Heart left ventricle (tissue), 16 donors: ENCODE measurements around the gene SOX11. TPM values are rescaled to one million over a fixed set of nuclear protein-coding genes. Genes with fewer than 3 reads are reported as not detected.

ENCODE experiments used
- ATAC-seq, 4 donors: fragments of 200-7000 bp; cut with Tn5 transposase; one replicate each; pipeline ENCODE4 v1.9.1; 2020 to 2022; ENCODE audit warnings: moderate library complexity in 4 of 4, mild to moderate bottlenecking in 3 of 4, moderate number of reproducible peaks in 1 of 4
- DNase-seq, 5 donors: peaks; one replicate each; pipeline ENCODE4 v3.0.0-alpha.2; 2020
- H3K27ac ChIP-seq, 12 donors: fragments of 200-600 bp; sonication (generic) in 4 of 12; one replicate each; pipeline versions ENCODE4 v1.5.0 to v1.8.0; 2016 to 2022; ENCODE audit warnings: mild to moderate bottlenecking in 2 of 12
- H3K27me3 ChIP-seq, 9 donors: fragments of 200-600 bp; sonication (generic) in 2 of 9; one replicate each; pipeline versions ENCODE4 v1.5.1 to v1.8.0; 2016 to 2022; ENCODE audit warnings: mild to moderate bottlenecking in 3 of 9
- H3K36me3 ChIP-seq, 9 donors: fragments of 200-600 bp; sonication (generic) in 2 of 9; one replicate each; pipeline versions ENCODE4 v1.5.0 to v1.8.0; 2018 to 2022; ENCODE audit warnings: mild to moderate bottlenecking in 2 of 9
- H3K4me1 ChIP-seq, 12 donors: fragments of 200-600 bp; sonication (generic) in 4 of 12; one replicate each; pipeline versions ENCODE4 v1.5.0 to v1.8.0; 2016 to 2022; ENCODE audit warnings: mild to moderate bottlenecking in 3 of 12
- H3K4me3 ChIP-seq, 12 donors: fragments of 200-600 bp; sonication (generic) in 4 of 12; one replicate each; pipeline versions ENCODE4 v1.5.0 to v1.8.0; 2017 to 2022; ENCODE audit warnings: mild to moderate bottlenecking in 9 of 12, moderate library complexity in 4 of 12
- H3K9me3 ChIP-seq, 12 donors: fragments of 200-600 bp; sonication (generic) in 4 of 12; one replicate each; pipeline versions ENCODE4 v1.5.0 to v1.8.0; 2016 to 2022; ENCODE audit warnings: mild to moderate bottlenecking in 1 of 12
- POLR2A ChIP-seq, 2 donors: fragments of 450-650 bp; IDR thresholded peaks; one replicate each; pipeline ENCODE4 v1.6.1; 2017; ENCODE audit warnings: antibody characterized with exemption in 2 of 2, mild to moderate bottlenecking in 2 of 2, moderate library complexity in 2 of 2
- WGBS, 4 donors: extraction: QIAGEN DNeasy Blood & Tissue Kit in 2 of 4; methylation state at CpG; one replicate each; pipeline versions ENCODE4 v1.1.5 to v1.1.7; 2013 to 2018; 5-methylcytosine and 5-hydroxymethylcytosine counted together
- intact Hi-C, 10 donors: fragments of 100-400 bp; cut with DNase I; formaldehyde crosslinking; loops; one replicate each; pipeline versions ENCODE4 v1.11.1 to v1.14.2; 2022
- polyA plus RNA-seq, 2 donors: library from polyadenylated mRNA; stranded (reverse); fragments of 200-250 nt; gene quantifications; one replicate each; pipeline ENCODE4 v1.2.3, GENCODE V29; 2013
- total RNA-seq, 9 donors: library from RNA; depleted of rRNA in 2 of 9; stranded (reverse); fragments of >200 nt in 2 of 9; fragmentation: NEBNext Ultra II Directional in 3 of 9; extraction: Animal tissue kit (Norgen Biotek cat#: 25700) in 3 of 9; gene quantifications; one replicate each; pipeline versions ENCODE4 v1.1.0 to v1.2.4, GENCODE V29; 2016 to 2023
- TF ChIP-seq, protein P1 (sequence below), 12 donors: fragments of 200-600 bp; sonication (generic) in 4 of 12; IDR thresholded peaks; one replicate each; pipeline versions ENCODE4 v1.5.0 to v1.8.0; 2018 to 2022; ENCODE audit warnings: antibody characterized with exemption in 12 of 12, mild to moderate bottlenecking in 5 of 12
- donor health status: ischemic (EF 13 %, LVEDD 7.1; RV severe dilation, severe dysfunction).
- donor health status: healthy with polysubstance abuse.
- donor health status: DM: no; HTN: yes; CAD: no.
- donor health status: DM: no; HTN: no; CAD: no.
- donor health status: ischemic (EF 25% LVEDD 6.9; RV normal size, moderate dysfunction).
- donor health status: ischemic (EF 25% LVEDD 5.7; RV mildly dilated, moderate dysfunction).
- donor health status: healthy.
- donor health status: DM: yes; HTN: yes; CAD: no.
- donor health status: ischemic (EF 35%, LVEDD 5.7; RV mildly dilated, moderate dysfunction).
- donor health status: nonischemic (EF 11% LVEDD 7.7; RV severe dilation, severe dysfunction).
- donor health status: DM: yes; HTN: yes; CAD: no.
- donor health status: PGD.
- donor health status: ischemic (EF 29% LVEDD 5.4; RV normal size, mild dysfunction).
- donor health status: nonischemic (EF 23%, LVEDD 6.1; RV moderate dilation, normal function).

Gene SOX11
- total and polyA plus RNA-seq, 11 donors: 0.48 to 5.6 (median 1.3) TPM

DNA sequence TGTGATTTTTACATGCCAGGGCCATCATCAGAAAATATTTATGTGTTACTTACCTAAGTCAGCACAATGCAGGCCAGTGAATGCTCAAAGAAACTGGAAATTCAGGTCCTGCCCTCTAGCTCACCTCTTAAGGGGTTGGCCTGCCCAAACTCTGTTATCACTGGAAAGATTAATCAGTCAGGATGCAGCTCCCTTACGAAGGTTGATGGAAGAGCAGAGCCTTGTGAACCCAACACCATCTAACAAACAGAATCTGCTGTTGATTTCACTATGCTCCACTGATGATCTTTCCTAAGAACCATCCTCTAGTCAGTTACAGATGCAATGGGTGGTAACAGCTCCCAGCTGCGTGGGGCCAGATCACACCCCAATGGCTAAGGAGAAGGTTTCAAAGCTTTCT, 38.2 kb downstream of the SOX11 start:
- no peak for ATAC-seq
- H3K9me3 ChIP-seq: no peaks in the 10 kb centered on the region
- 83 to 97% (median 89%) methylated on average over 2 of the region's 2 CpGs for WGBS, 4 donors
- no peak overlapping the region for H3K27ac ChIP-seq
- H3K4me3 ChIP-seq: no peak overlapping the region
- no peak for TF ChIP-seq POLR2A (IDR thresholded peaks at IDR 0.05)
- TF ChIP-seq, protein P1, sequence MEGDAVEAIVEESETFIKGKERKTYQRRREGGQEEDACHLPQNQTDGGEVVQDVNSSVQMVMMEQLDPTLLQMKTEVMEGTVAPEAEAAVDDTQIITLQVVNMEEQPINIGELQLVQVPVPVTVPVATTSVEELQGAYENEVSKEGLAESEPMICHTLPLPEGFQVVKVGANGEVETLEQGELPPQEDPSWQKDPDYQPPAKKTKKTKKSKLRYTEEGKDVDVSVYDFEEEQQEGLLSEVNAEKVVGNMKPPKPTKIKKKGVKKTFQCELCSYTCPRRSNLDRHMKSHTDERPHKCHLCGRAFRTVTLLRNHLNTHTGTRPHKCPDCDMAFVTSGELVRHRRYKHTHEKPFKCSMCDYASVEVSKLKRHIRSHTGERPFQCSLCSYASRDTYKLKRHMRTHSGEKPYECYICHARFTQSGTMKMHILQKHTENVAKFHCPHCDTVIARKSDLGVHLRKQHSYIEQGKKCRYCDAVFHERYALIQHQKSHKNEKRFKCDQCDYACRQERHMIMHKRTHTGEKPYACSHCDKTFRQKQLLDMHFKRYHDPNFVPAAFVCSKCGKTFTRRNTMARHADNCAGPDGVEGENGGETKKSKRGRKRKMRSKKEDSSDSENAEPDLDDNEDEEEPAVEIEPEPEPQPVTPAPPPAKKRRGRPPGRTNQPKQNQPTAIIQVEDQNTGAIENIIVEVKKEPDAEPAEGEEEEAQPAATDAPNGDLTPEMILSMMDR (IDR thresholded peaks at IDR 0.05): no peak
- DNase-seq: no peak
- intact Hi-C loops: no loop called here
- peaks cover 0 to 11% (median 0%) of the 10 kb centered on the region in 12 donors for H3K4me1 ChIP-seq
- H3K27me3 ChIP-seq: peaks cover 0 to 10% (median 2%) of the 10 kb centered on the region in 9 donors
- H3K36me3 ChIP-seq: no peaks in the 10 kb centered on the region

DNA sequence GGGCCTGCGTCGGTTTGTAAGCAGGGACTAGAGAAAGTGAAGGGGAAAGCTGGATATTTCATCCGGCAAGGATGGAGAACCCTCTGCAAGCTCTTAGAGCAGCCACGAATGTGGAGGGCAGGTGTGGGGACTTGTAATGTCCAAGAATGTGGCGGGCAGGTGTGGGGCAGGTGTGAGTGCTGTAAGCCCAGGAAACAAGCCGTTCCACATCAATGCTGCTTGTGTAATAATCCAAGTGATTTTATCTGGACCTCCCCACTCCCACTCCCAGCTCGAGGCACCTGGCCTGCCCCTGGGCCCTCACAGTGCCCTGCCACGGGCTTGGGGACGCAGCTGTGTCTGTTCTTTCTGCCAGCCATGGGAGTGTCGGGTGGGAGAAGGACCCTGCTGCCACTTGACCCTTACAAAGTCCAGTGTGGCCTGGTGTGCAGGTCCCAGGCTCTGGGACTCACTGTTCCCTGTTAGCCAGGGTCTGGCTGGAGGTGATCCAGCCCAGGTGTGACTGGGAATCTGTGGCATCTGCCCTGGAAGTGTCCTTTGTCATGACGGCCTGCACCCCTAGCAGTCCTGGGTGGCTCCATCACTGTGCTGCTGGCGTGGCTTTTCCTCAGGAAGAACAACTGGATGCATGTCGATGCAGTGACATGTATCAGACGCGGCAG, 42.8 kb downstream of the SOX11 start:
- no peak for ATAC-seq

DNA sequence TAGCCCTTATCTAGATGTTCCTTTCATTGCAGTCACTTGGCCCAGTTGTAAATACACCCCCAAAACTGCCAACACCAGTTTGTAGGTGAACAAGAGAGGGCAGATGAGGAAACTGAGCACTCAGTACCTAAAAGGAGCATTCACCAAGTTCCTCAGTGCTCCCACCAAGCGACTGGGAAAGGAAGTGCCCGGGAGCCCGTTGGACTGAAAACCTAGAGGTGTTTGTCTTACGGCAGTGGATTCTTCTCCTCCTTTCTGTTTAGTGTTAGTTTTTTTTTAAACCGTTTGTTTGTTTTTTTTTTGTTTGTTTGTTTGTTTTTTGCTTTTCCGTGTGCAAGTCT, 43.3 kb downstream of the SOX11 start:
- Histone ChIP-seq H3K27me3 (peaks cover 0 to 10% (median 0%) of the 10 kb centered on the region in 9 donors), H3K9me3 (no peaks in the 10 kb centered on the region), H3K4me3 (no peak overlapping the region), H3K36me3 (no peaks in the 10 kb centered on the region), H3K4me1 (no peaks in the 10 kb centered on the region), H3K27ac (no peak overlapping the region)
- ATAC-seq: no peak
- intact Hi-C loops: no loop called here
- DNase-seq: no peak
- TF ChIP-seq POLR2A (IDR thresholded peaks at IDR 0.05): no peak
- WGBS, 4 donors: 85 to 88% (median 86%) methylated on average over 6 of the region's 6 CpGs

More for the DNA sequence above, 42.8 kb downstream of the SOX11 start:
- Histone ChIP-seq H3K27ac (no peak overlapping the region), H3K4me1 (no peaks in the 10 kb centered on the region), H3K27me3 (peaks cover 0 to 10% (median 0%) of the 10 kb centered on the region in 9 donors), H3K9me3 (no peaks in the 10 kb centered on the region), H3K4me3 (no peak overlapping the region), H3K36me3 (no peaks in the 10 kb centered on the region)
- 79 to 85% (median 82%) methylated on average over 11 to 15 of the region's 15 CpGs for whole genome bisulfite sequencing, 4 donors
- TF ChIP-seq, protein P1 (IDR thresholded peaks at IDR 0.05): no peak
- no peak for TF ChIP-seq POLR2A (IDR thresholded peaks at IDR 0.05)
- no peak for DNase-seq
- intact Hi-C loops: no loop called here

DNA sequence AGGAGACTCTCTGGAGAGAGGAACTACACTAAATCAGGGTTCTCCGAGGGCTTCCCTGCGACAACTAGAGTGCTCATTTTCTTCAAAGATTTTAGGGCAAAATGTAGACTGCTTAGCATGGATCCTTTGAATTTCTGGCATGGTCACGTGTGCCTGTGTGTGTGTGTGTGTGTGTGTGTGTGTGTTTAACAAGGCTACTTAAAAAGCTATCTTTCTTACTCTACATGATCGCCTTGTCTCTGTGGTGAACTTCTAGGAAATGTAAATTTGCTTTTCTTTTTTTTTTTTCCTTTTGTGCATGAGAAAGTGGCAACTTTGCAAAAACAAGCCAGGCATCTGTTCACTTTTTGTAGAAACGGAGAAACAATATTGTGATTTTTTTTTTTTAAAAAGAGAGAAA, 43.9 kb downstream of the SOX11 start:
- Histone ChIP-seq H3K4me3 (no peak overlapping the region), H3K9me3 (no peaks in the 10 kb centered on the region), H3K4me1 (no peaks in the 10 kb centered on the region), H3K27ac (no peak overlapping the region), H3K27me3 (peaks cover 0 to 10% (median 0%) of the 10 kb centered on the region in 9 donors), H3K36me3 (no peaks in the 10 kb centered on the region)
- WGBS, 4 donors: 76 to 88% (median 84%) methylated on average over 5 of the region's 5 CpGs
- intact Hi-C loops: no loop called here
- DNase-seq: no peak
- no peak for TF ChIP-seq POLR2A (IDR thresholded peaks at IDR 0.05)
- TF ChIP-seq, protein P1 (IDR thresholded peaks at IDR 0.05): no peak
- ATAC-seq: no peak

DNA sequence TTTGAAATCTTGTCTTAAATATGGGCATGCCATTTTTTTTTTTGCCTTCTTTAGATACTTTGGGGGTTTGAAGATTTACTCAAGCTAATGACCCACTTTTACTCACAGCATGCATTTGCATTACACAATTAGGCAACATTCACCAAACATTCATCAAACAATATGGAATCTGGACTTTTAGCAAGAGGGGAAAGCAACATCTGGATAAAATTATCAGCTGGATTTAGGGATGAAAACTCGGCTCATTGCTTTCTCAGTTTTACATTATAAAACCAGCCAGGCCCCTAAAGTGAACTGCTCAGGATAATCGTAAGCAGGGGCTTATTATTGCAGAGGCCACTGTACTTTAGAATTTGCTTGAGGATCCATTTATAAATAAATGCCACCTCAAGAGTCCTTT, 44.7 kb downstream of the SOX11 start:
- 88 to 94% (median 92%) methylated on average over 2 of the region's 2 CpGs for WGBS, 4 donors
- Histone ChIP-seq H3K4me3 (no peak overlapping the region), H3K27ac (no peak overlapping the region), H3K9me3 (no peaks in the 10 kb centered on the region), H3K27me3 (peaks cover 0 to 8% (median 0%) of the 10 kb centered on the region in 9 donors), H3K36me3 (no peaks in the 10 kb centered on the region), H3K4me1 (no peaks in the 10 kb centered on the region)
- TF ChIP-seq, protein P1 (IDR thresholded peaks at IDR 0.05): no peak
- TF ChIP-seq POLR2A (IDR thresholded peaks at IDR 0.05): no peak
- ATAC-seq (no peak), DNase-seq (no peak)
- intact Hi-C loops: no loop called here
